HG02973 (cell line): Measurements from ENCODE around the gene PTPN1.
"Not testable (repeated sequence)": the region's sequence is repeated elsewhere in the genome, so short reads cannot be mapped to it uniquely, and the experiment has no call there.

Experiments used
- ATAC-seq: cut with Tn5 transposase; IDR thresholded peaks from one replicate; pipeline ENCODE4 v1.9.1; 2021; ENCODE audit warnings: moderate library complexity; ENCODE audit not compliant: unreplicated experiment

PTPN1 gene

GRCh38 chr20:50509923-50510705 lies at the start of gene PTPN1:
PTPN1 (plus strand) TSS chr20:50510383; CDS start chr20:50510528, 145 bp downstream.
- peak; percentile 76 for ATAC-seq

DNA sequence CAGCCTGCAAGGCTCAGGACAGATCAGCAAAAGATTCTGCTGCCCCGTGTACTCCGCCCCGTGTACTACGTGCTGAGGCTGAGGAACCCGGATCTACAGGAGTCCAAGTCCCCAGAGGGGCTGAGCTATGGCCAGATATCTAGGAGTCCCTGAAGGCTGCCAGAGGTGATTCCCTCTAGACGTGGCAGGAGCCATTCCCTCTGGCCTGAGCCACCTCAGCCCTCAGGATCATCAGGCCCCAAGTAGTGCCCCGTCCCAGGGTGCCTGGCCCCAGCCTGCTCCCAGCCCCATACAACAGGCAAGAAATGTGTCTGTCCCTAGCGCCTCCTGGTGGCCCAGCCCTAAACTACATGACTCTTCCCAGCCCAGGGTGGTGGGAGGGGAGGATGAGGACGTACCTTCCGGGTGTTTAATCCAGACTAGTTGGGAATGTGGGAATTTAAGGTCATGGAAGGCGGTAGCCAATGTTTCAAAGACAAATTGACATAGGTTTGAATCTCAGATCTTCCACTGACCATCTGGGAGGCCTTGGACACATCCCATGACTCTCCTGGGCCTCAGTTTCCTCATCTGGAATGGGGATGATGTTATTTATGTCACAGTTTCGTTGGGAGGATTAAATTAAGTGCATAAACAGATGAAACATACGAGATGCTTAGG lies 49.4 kb upstream of the PTPN1 start:
- no peak for ATAC-seq

DNA sequence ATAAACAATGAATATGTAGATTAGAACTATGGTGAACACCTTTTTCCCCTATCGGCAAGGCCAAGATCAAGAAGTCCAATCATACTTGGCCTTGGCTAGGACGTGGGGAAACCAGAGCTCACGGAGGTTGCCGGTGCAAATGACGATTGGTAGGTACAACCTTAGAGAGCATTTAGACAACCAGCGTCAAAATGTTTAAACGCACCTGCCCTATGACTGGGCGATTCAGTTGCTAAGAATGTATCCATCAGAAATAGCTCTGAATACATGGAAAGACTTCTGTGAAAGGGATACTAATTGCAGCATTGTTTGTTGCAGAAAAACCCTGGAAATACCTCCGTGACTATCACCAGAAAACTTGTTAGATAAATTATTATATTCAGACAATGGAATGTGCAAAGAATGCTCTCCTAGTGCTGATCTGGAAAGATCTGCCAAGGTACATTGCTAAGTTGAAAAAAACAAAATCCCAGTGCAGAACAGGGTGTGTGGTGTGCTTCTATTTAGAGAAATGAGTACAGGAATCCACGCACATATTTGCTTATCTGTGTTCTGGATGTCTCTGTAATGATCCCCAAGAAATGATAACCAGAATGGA lies 48.0 kb upstream of the PTPN1 start:
- no peak for ATAC-seq

DNA sequence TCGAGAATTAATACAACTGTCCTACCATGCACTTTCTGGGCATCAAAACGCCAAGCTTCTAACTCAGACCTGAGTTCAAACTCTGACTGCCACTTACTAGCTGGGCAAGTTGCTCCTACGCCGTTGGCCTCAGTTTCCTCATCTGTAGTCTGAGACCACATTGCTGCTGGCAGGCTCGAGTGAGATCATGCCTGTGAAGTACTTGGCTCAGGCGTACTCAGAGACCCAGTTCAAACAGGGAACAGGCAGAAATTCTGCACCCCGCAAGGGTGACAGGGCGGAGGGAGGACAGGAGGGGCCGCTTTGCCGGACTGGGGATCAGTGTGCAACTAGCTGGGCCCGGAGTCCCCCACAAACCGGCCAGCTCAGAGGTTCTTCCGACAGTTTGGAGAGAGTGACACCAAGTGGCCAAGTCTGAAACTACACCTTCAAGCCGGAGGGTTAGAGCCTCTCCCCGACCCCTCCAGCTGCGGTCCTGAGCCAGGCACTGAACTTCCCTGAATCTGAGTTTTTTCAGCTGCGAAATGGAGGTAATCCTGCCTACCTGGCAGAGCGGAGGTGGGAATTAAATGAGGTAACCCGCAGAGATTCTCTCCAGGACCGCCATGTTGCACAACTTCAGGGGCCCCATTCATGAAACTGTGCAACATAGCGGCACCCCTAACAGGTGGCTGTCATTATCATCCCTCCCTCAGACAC lies 46.0 kb upstream of the PTPN1 start:
- ATAC-seq: no peak

DNA sequence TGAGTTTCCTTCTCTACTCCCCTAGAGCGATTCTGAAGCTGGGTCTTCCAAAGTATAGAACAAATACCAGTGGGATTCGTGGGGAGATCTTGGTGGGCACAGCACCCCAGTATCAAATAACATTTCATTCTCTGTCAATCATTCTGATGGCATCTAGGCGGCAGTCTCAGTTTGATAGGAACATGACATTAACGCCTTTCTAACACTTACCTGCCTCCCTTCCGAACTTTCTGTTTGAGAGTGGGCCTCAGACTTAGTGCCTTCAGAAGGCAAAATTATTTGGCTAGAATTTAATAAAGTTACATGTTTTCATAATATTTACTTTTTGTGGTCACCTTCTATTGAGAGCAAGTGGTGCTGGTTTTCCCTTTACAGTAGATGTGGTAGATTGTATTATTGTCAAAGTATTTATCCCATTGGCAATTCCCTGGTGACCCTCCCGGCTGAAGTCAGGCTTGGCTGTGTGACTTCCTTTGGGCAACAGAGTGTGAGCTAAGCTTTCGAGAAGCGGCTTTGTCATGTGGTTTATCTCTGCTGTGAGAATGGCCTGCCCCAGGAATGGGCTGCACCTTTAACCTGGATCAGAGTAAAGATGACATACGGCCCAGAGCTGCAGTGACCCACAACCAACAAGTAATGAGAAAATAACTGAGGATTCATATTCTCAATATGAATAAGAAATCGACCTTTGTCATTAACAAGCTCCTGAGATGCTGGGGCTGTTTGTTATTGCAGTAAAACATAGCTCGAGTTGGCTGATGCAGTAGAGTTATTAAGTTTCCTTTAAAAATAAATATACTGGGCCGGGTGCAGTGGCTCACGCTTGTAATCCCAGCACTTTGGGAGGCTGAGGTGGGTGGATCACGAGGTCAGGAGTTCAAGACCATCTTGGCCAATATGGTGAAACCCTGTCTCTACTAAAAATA lies 45.2 kb upstream of the PTPN1 start:
- ATAC-seq: no peak

DNA sequence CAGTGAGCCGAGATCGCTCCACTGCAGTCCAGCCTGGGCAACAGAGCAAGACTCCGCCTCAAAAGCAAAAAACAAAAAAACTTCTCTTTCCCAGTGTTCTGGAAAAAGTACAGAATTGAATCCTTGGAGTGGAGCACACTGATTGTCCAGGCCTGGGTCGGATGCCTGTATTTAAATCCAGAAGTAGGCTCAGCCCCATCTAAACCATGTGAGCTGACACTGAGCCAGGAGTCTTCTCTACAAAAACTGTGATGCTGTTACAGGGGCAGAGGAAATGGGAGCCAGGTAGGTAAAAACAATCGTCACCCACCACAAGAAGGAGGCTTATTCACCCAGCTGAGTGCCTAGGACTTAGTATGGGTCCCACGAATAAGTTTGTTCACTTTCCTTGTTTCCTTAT lies 43.0 kb upstream of the PTPN1 start:
- ATAC-seq: no peak

DNA sequence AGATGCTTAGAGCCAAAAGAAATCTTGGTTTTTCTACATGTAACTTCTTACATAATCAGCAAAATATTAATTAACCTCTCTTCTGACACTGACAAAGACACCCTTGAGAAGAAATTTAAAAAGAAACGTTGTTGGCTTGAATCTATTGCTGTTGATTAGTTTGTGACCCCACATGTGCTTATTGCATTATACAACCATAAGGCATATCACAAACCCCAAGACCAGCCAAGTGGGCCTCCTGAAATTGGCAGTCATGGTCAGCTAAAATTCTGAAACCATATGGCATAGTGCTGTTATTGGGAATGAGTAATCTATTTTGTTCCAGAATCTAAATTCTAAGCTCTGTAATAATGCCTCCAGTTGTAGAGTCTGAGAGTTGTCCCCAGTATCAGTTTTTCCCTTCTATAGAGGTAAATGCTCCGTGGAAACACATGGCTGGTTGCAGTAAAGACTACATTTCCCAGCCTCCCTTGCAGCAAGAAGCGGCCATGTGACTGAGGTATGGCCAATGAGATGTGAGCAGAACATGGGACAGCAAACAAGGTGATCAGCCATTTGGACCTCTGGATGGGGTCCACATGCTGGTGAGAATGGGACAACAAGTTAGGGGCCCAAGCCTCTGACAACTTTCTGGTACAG lies 42.3 kb upstream of the PTPN1 start:
- ATAC-seq: no peak

- ATAC-seq: no peak
These were observed 41.8 kb upstream of the PTPN1 start for GRCh38 chr20:50468378-50468798.

GRCh38 chr20:50469176-50469723 lies 40.9 kb upstream of the PTPN1 start:
- ATAC-seq: no peak

DNA sequence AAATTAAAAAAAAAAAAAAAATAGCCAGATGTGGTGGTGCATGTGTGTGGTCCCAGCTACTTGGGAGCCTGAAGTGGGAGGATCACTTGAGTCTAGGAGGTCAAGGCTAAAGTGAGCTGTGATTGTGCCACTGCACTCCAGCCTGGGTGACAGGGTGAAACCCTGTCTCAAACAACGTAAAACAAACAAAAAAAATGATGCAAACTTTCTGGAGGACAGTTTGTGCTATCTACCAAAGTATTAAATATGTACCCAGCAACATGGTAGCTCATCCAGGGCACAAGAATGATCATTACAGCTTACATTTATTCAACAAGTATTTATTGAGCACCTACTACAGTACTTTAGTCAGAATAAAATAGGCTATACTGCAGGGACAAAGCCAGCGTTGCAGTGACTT lies 40.4 kb upstream of the PTPN1 start:
- no peak for ATAC-seq

DNA sequence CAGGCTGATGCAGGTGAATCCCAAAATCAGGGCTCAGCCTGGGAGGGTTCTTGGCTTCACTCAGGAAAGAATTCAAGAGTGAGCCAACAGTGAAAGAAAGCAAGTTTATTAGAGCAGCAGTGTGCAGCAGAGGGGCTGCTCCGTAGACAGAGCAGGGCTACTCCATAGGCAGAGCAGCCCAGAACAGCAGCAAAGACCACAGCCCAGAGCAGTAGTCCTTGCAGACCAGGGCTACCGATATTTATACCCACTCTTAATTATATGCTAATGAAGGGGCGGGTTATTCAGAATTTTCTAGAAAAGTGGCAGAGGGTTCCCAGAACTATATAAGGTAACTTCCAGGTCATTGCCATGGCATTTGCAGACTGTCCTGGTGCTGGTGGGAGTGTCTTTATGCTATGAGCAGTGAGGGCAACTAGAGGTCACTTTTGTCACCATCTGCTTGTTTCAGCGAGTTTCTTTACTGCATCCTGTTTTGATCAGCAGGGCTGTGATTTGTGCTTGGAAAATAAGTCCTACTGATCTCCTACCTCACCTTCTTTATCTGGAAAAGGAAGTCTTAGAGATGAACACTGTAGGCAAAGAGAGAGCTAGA lies 39.8 kb upstream of the PTPN1 start:
- no peak for ATAC-seq

- ATAC-seq: no peak
These were observed 39.0 kb upstream of the PTPN1 start for GRCh38 chr20:50471231-50471630.

- ATAC-seq: no peak
These were observed 37.2 kb upstream of the PTPN1 start for GRCh38 chr20:50472693-50473664.

DNA sequence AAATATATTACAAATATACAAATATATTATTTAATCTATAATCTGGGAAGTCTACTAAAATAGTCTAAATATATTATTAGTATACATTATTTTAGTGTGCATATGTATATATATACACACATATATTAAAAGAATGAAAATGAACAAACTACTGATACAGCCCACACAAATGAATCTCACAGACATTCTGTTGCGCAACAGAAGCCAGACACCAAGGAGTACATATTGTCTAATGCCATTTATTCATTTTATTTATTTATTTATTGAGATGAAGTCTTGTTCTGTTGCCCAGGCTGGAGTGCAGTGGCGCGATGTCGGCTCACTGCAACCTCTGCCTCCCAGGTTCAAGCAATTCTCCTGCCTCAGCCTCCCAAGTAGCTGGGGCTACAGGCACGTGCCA lies 35.8 kb upstream of the PTPN1 start:
- not testable (repeated sequence) for ATAC-seq

DNA sequence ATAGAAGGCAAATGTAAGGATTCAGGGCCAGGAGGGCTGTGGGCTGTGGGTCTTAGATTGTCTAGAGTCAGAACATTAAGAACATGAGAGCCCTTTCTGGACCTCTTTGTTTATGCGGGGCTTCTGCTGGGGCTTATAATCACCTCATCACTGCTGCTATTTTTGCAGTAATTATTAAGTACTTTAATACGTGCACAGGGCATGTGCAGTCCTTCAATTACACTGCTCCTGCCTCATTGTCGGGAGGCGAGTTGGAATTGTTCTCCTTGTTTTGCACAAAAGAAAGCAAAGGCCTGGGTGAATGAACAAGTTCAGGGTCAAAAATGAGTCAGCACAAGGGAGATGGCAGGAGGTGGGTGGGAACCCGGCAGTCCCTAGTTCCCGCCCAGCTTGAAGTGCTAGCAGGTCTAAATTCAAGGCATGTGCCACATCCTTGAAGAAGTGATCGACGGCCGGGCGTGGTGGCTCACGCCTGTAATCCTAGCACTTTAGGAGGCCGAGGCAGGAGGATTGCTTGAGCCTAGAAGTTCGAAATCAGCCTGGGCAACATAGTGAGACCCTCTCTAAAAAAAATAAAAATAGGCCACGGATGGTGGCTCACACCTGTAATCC lies 34.4 kb upstream of the PTPN1 start:
- ATAC-seq: no peak

- ATAC-seq: no peak
These were observed 32.8 kb upstream of the PTPN1 start for GRCh38 chr20:50477239-50477872.
